ENCODE data around the gene CYB561D2.

The CYB561D2 gene

GRCh38 chr3:50395070-50395860, 44.6 kb downstream of the CYB561D2 start:
- H3K36me3 ChIP-seq (ENCODE audit: control insufficient read depth in 1 of 2, insufficient read depth in 2 of 2, low read length in 2 of 2), result no peaks in the 10 kb centered on the region
- no peak for DNase-seq
- no peaks in the 10 kb centered on the region for H3K27me3 ChIP-seq (ENCODE audit: insufficient read depth, low read length)
- no peak overlapping the region for H2BK120ac ChIP-seq (ENCODE audit: insufficient read depth, low read length, poor library complexity)
- H3K79me2 ChIP-seq (ENCODE audit: control insufficient read depth, insufficient read depth, low read length, poor library complexity), result no peaks in the 10 kb centered on the region
- no peak overlapping the region for H4K8ac ChIP-seq (ENCODE audit: low read depth, low read length)
- H2BK5ac ChIP-seq (ENCODE audit: low read depth, low read length, poor library complexity), result no peak overlapping the region
- no peak overlapping the region for H3K14ac ChIP-seq (ENCODE audit: low read length)
- no peak overlapping the region for H3K23ac ChIP-seq (ENCODE audit: low read length)
- H4K91ac ChIP-seq (ENCODE audit: low read depth, low read length), result no peak overlapping the region
- no peaks in the 10 kb centered on the region for H3K79me1 ChIP-seq (ENCODE audit: low read length)
- peaks cover 2% of the 10 kb centered on the region for H3K9me3 ChIP-seq (ENCODE audit: insufficient read depth, low read depth, low read length)
- no peak overlapping the region for H3K27ac ChIP-seq (ENCODE audit: low read depth, low read length)
- no peak overlapping the region for H2AFZ ChIP-seq (ENCODE audit: insufficient read depth, low read length, poor library complexity)
- WGBS (ENCODE audit: extremely low coverage, insufficient coverage, insufficient read length), result no CpG with 5 or more reads among the region's 10 CpGs
- H2AK5ac ChIP-seq (ENCODE audit: low read length), result no peak overlapping the region
- H2BK12ac ChIP-seq (ENCODE audit: low read length), result no peak overlapping the region
- peaks cover 0 to 4% of the 10 kb centered on the region in 2 experiments for H3K4me1 ChIP-seq (ENCODE audit: control insufficient read depth in 1 of 2, insufficient read depth in 2 of 2, low read length in 2 of 2)
- H3K4me3 ChIP-seq (ENCODE audit: low read depth, low read length), result no peak overlapping the region
- no peak overlapping the region for H3K9ac ChIP-seq (ENCODE audit: low read length)
- H3K4me2 ChIP-seq (ENCODE audit: low read length), result no peak overlapping the region
- H3K18ac ChIP-seq (ENCODE audit: low read length), result no peak overlapping the region
- no peak overlapping the region for H3K4ac ChIP-seq (ENCODE audit: low read depth, low read length)
- no peak overlapping the region for H4K12ac ChIP-seq (ENCODE audit: low read depth, low read length)

- Histone ChIP-seq H3K4me1 (ENCODE audit: control insufficient read depth in 1 of 2, insufficient read depth in 2 of 2, low read length in 2 of 2) (no peaks in the 10 kb centered on the region), H3K4ac (ENCODE audit: low read depth, low read length) (no peak overlapping the region), H4K91ac (ENCODE audit: low read depth, low read length) (no peak overlapping the region), H4K12ac (ENCODE audit: low read depth, low read length) (no peak overlapping the region), H3K4me2 (ENCODE audit: low read length) (no peak overlapping the region), H4K8ac (ENCODE audit: low read depth, low read length) (no peak overlapping the region), H2AK5ac (ENCODE audit: low read length) (no peak overlapping the region), H3K9ac (ENCODE audit: low read length) (no peak overlapping the region), H2BK12ac (ENCODE audit: low read length) (no peak overlapping the region), H3K79me2 (ENCODE audit: control insufficient read depth, insufficient read depth, low read length, poor library complexity) (no peaks in the 10 kb centered on the region), H3K27me3 (ENCODE audit: insufficient read depth, low read length) (no peaks in the 10 kb centered on the region), H3K18ac (ENCODE audit: low read length) (no peak overlapping the region), H3K4me3 (ENCODE audit: low read depth, low read length) (no peak overlapping the region), H3K14ac (ENCODE audit: low read length) (no peak overlapping the region), H2AFZ (ENCODE audit: insufficient read depth, low read length, poor library complexity) (no peak overlapping the region), H2BK5ac (ENCODE audit: low read depth, low read length, poor library complexity) (no peak overlapping the region), H2BK120ac (ENCODE audit: insufficient read depth, low read length, poor library complexity) (no peak overlapping the region), H3K79me1 (ENCODE audit: low read length) (no peaks in the 10 kb centered on the region), H3K9me3 (ENCODE audit: insufficient read depth, low read depth, low read length) (peaks cover 2% of the 10 kb centered on the region), H3K36me3 (ENCODE audit: control insufficient read depth in 1 of 2, insufficient read depth in 2 of 2, low read length in 2 of 2) (no peaks in the 10 kb centered on the region), H3K27ac (ENCODE audit: low read depth, low read length) (no peak overlapping the region), H3K23ac (ENCODE audit: low read length) (no peak overlapping the region)
- peak; percentile 64 for DNase-seq
- no CpG with 5 or more reads among the region's 10 CpGs for WGBS (ENCODE audit: extremely low coverage, insufficient coverage, insufficient read length)
These were observed 45.8 kb downstream of the CYB561D2 start for GRCh38 chr3:50396502-50396901.

GRCh38 chr3:50401978-50402595, 51.4 kb downstream of the CYB561D2 start:
- Histone ChIP-seq H2BK5ac (ENCODE audit: low read depth, low read length, poor library complexity) (no peak overlapping the region), H3K4me2 (ENCODE audit: low read length) (no peak overlapping the region), H2AFZ (ENCODE audit: insufficient read depth, low read length, poor library complexity) (no peak overlapping the region), H3K4ac (ENCODE audit: low read depth, low read length) (no peak overlapping the region), H2AK5ac (ENCODE audit: low read length) (no peak overlapping the region), H3K4me1 (ENCODE audit: control insufficient read depth in 1 of 2, insufficient read depth in 2 of 2, low read length in 2 of 2) (no peaks in the 10 kb centered on the region), H4K91ac (ENCODE audit: low read depth, low read length) (no peak overlapping the region), H3K79me1 (ENCODE audit: low read length) (no peaks in the 10 kb centered on the region), H4K12ac (ENCODE audit: low read depth, low read length) (no peak overlapping the region), H3K14ac (ENCODE audit: low read length) (no peak overlapping the region), H3K27ac (ENCODE audit: low read depth, low read length) (no peak overlapping the region), H3K23ac (ENCODE audit: low read length) (no peak overlapping the region), H3K79me2 (ENCODE audit: control insufficient read depth, insufficient read depth, low read length, poor library complexity) (no peaks in the 10 kb centered on the region), H3K9me3 (ENCODE audit: insufficient read depth, low read depth, low read length) (no peaks in the 10 kb centered on the region), H3K9ac (ENCODE audit: low read length) (no peak overlapping the region), H3K18ac (ENCODE audit: low read length) (no peak overlapping the region), H3K36me3 (ENCODE audit: control insufficient read depth in 1 of 2, insufficient read depth in 2 of 2, low read length in 2 of 2) (no peaks in the 10 kb centered on the region), H3K27me3 (ENCODE audit: insufficient read depth, low read length) (no peaks in the 10 kb centered on the region), H3K4me3 (ENCODE audit: low read depth, low read length) (no peak overlapping the region), H2BK120ac (ENCODE audit: insufficient read depth, low read length, poor library complexity) (no peak overlapping the region), H4K8ac (ENCODE audit: low read depth, low read length) (no peak overlapping the region), H2BK12ac (ENCODE audit: low read length) (no peak overlapping the region)
- no peak for DNase-seq
- WGBS (ENCODE audit: extremely low coverage, insufficient coverage, insufficient read length), result no CpG with 5 or more reads among the region's 5 CpGs

Measured in trophoblast cell (in vitro differentiated cells and primary cell).